Tibial nerve (tissue), 3 donors: Measurements from ENCODE around the gene BCAT1.

Experiments
- POLR2A ChIP-seq, 2 donors: fragments of 450-650 bp; IDR thresholded peaks; one replicate each; pipeline ENCODE4 v1.6.1; 2017; ENCODE audit warnings: antibody characterized with exemption in 2 of 2, mild to moderate bottlenecking in 2 of 2, moderate library complexity in 2 of 2
- TF ChIP-seq, protein P1 (sequence below), 5 experiments: fragments of 200-600 bp in 3 of 5; fragments of 450-650 bp in 2 of 5; sonication (generic) in 3 of 5; IDR thresholded peaks; one replicate each; pipeline ENCODE4 v1.5.1; 2016 to 2019; ENCODE audit warnings: antibody characterized with exemption in 5 of 5, mild to moderate bottlenecking in 3 of 5, moderate library complexity in 2 of 5

DNA sequence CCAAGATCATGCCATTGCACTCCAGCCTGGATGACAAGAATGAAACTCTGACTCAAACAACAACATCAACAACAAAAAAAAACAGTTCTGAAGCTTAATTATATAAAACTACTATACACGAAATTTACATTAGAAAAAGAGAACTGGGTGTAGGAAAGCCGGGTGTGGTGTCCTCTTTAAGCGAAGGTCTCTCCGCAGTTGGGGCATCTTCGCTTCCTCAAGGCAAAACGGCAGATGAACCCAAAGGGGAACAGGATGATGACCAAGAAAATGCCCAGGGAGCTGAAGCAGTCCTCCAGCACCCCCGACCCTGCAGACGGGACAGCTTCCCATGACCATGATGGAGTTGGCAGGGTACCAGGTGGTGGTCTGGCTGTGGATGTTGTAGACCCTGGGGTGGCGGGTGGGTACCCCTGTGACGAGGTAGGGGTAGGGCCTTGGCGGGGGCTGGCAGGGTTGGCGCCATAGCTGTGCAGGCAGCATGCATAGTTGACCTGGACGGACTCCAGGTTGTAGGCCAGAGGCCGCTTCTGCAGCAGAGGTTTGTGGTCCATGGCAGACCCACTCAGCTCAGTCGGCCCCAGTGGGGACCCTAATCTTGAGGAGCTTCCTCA lies 18.2 kb upstream of the BCAT1 start:
- TF ChIP-seq, protein P1, sequence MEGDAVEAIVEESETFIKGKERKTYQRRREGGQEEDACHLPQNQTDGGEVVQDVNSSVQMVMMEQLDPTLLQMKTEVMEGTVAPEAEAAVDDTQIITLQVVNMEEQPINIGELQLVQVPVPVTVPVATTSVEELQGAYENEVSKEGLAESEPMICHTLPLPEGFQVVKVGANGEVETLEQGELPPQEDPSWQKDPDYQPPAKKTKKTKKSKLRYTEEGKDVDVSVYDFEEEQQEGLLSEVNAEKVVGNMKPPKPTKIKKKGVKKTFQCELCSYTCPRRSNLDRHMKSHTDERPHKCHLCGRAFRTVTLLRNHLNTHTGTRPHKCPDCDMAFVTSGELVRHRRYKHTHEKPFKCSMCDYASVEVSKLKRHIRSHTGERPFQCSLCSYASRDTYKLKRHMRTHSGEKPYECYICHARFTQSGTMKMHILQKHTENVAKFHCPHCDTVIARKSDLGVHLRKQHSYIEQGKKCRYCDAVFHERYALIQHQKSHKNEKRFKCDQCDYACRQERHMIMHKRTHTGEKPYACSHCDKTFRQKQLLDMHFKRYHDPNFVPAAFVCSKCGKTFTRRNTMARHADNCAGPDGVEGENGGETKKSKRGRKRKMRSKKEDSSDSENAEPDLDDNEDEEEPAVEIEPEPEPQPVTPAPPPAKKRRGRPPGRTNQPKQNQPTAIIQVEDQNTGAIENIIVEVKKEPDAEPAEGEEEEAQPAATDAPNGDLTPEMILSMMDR (IDR thresholded peaks at IDR 0.05), result no peak
- TF ChIP-seq POLR2A (IDR thresholded peaks at IDR 0.05), result no peak
